ENCODE measurements around the gene ZC3H12A. TPM values are rescaled to one million over a fixed set of nuclear protein-coding genes. Genes with fewer than 3 reads are reported as not detected.
"Not testable (repeated sequence)": the region's sequence is repeated elsewhere in the genome, so short reads cannot be mapped to it uniquely, and the experiment has no call there.

Gene ZC3H12A
- total RNA-seq, 1 donor from 2014 or later: 3.0 TPM

GRCh38 chr1:37514350-37515184 is 40.2 kb downstream of the ZC3H12A start, which contains the start of gene MEAF6:
MEAF6 (minus strand) TSS chr1:37514766; CDS start chr1:37514746, 20 bp downstream.
- Mint-ChIP-seq H3K27ac (peak within 1 kb of the TSS; percentile 99), H3K27me3 (peaks cover 2% of the 10 kb centered on the region), H3K4me1 (ENCODE audit: low read depth) (peaks cover 12% of the 10 kb centered on the region), H3K36me3 (ENCODE audit: insufficient read depth) (peaks cover 6% of the 10 kb centered on the region), H3K9me3 (ENCODE audit: low read depth) (no peaks in the 10 kb centered on the region), H3K4me3 (ENCODE audit: low read depth) (peak within 1 kb of the TSS; percentile 97)
- peak; percentile 85 for TF ChIP-seq CTCF (IDR thresholded peaks at IDR 0.05; ENCODE audit: unreplicated experiment)
- DNase-seq (ENCODE audit: low spot score, unreplicated experiment): peak; percentile 78

GRCh38 chr1:37515185-37516034 is 41.0 kb downstream of the ZC3H12A start:
- peaks cover 12% of the 10 kb centered on the region for H3K4me1 Mint-ChIP-seq (ENCODE audit: low read depth)
- no peak for TF ChIP-seq CTCF (IDR thresholded peaks at IDR 0.05; ENCODE audit: unreplicated experiment)
- peaks cover 3% of the 10 kb centered on the region for H3K27me3 Mint-ChIP-seq
- peak overlapping the region; percentile 88 for H3K4me3 Mint-ChIP-seq (ENCODE audit: low read depth)
- peak overlapping the region; percentile 99 for H3K27ac Mint-ChIP-seq
- no peak for DNase-seq (ENCODE audit: low spot score, unreplicated experiment)
- peaks cover 5% of the 10 kb centered on the region for H3K36me3 Mint-ChIP-seq (ENCODE audit: insufficient read depth)
- H3K9me3 Mint-ChIP-seq (ENCODE audit: low read depth): no peaks in the 10 kb centered on the region

GRCh38 chr1:37517569-37517968 is 43.2 kb downstream of the ZC3H12A start:
- no peaks in the 10 kb centered on the region for H3K9me3 Mint-ChIP-seq (ENCODE audit: low read depth)
- H3K4me1 Mint-ChIP-seq (ENCODE audit: low read depth): peaks cover 12% of the 10 kb centered on the region
- no peak for DNase-seq (ENCODE audit: low spot score, unreplicated experiment)
- no peak overlapping the region for H3K27ac Mint-ChIP-seq
- H3K4me3 Mint-ChIP-seq (ENCODE audit: low read depth): no peak overlapping the region
- TF ChIP-seq CTCF (IDR thresholded peaks at IDR 0.05; ENCODE audit: unreplicated experiment): no peak
- no peaks in the 10 kb centered on the region for H3K36me3 Mint-ChIP-seq (ENCODE audit: insufficient read depth)
- H3K27me3 Mint-ChIP-seq: peaks cover 3% of the 10 kb centered on the region

GRCh38 chr1:37518241-37518640 is 43.9 kb downstream of the ZC3H12A start:
- H3K4me3 Mint-ChIP-seq (ENCODE audit: low read depth); DNase-seq (ENCODE audit: low spot score, unreplicated experiment); H3K27ac Mint-ChIP-seq; H3K36me3 Mint-ChIP-seq (ENCODE audit: insufficient read depth); H3K27me3 Mint-ChIP-seq; H3K9me3 Mint-ChIP-seq (ENCODE audit: low read depth): not testable (repeated sequence)
- H3K4me1 Mint-ChIP-seq (ENCODE audit: low read depth): peaks cover 12% of the 10 kb centered on the region

- not testable (repeated sequence) for H3K4me3 Mint-ChIP-seq (ENCODE audit: low read depth); H3K27me3 Mint-ChIP-seq; H3K36me3 Mint-ChIP-seq (ENCODE audit: insufficient read depth); H3K27ac Mint-ChIP-seq; H3K4me1 Mint-ChIP-seq (ENCODE audit: low read depth); H3K9me3 Mint-ChIP-seq (ENCODE audit: low read depth); DNase-seq (ENCODE audit: low spot score, unreplicated experiment)
Measured at GRCh38 chr1:37518929-37519328, 44.5 kb downstream of the ZC3H12A start.

GRCh38 chr1:37519613-37520012 is 45.2 kb downstream of the ZC3H12A start:
- DNase-seq (ENCODE audit: low spot score, unreplicated experiment): no peak
- peaks cover 8% of the 10 kb centered on the region for H3K4me1 Mint-ChIP-seq (ENCODE audit: low read depth)
- H3K27ac Mint-ChIP-seq: no peak overlapping the region
- H3K9me3 Mint-ChIP-seq (ENCODE audit: low read depth): no peaks in the 10 kb centered on the region
- peaks cover 3% of the 10 kb centered on the region for H3K27me3 Mint-ChIP-seq
- no peak for TF ChIP-seq CTCF (IDR thresholded peaks at IDR 0.05; ENCODE audit: unreplicated experiment)
- no peak overlapping the region for H3K4me3 Mint-ChIP-seq (ENCODE audit: low read depth)
- H3K36me3 Mint-ChIP-seq (ENCODE audit: insufficient read depth): no peaks in the 10 kb centered on the region

- H3K4me3 Mint-ChIP-seq (ENCODE audit: low read depth); DNase-seq (ENCODE audit: low spot score, unreplicated experiment); H3K27me3 Mint-ChIP-seq; H3K4me1 Mint-ChIP-seq (ENCODE audit: low read depth); H3K27ac Mint-ChIP-seq; H3K9me3 Mint-ChIP-seq (ENCODE audit: low read depth): not testable (repeated sequence)
- H3K36me3 Mint-ChIP-seq (ENCODE audit: insufficient read depth): peaks cover 10% of the 10 kb centered on the region
Measured at GRCh38 chr1:37529888-37530287, 55.5 kb downstream of the ZC3H12A start.

- not testable (repeated sequence) for H3K27me3 Mint-ChIP-seq; DNase-seq (ENCODE audit: low spot score, unreplicated experiment); H3K27ac Mint-ChIP-seq; H3K4me1 Mint-ChIP-seq (ENCODE audit: low read depth); H3K4me3 Mint-ChIP-seq (ENCODE audit: low read depth); H3K9me3 Mint-ChIP-seq (ENCODE audit: low read depth)
- peaks cover 14% of the 10 kb centered on the region for H3K36me3 Mint-ChIP-seq (ENCODE audit: insufficient read depth)
Measured at GRCh38 chr1:37532418-37533156, 58.2 kb downstream of the ZC3H12A start.
